Activated B cell treated with CpG ODN at 0.5 μM for 24 hours (primary cell): Measurements from ENCODE around the gene ARHGAP24. TPM values are rescaled to one million over a fixed set of nuclear protein-coding genes. Genes with fewer than 3 reads are reported as not detected.

ENCODE experiments used
- ATAC-seq: fragments of 200-7000 bp; cut with Tn5 transposase; one replicate; pipeline ENCODE4 v1.10.0; 2021; ENCODE audit warnings: low read depth, mild to moderate bottlenecking, moderate library complexity
- CTCF ChIA-PET: fragments of 350-600 bp; sonication (Branson Sonifier 250); formaldehyde crosslinking; loops from one replicate; lab custom pipeline; 2021; ENCODE audit warnings: antibody characterized with exemption; lab: Charles Lee
- POLR2A ChIA-PET: fragments of 350-600 bp; sonication (Branson Sonifier 250); formaldehyde crosslinking; loops from one replicate; lab custom pipeline; 2021; ENCODE audit warnings: antibody characterized with exemption; lab: Charles Lee
- DNase-seq: peaks from one replicate; pipeline ENCODE4 v3.0.0; 2022
- H3K27ac Mint-ChIP-seq: one replicate; pipeline ENCODE4 v1.8.0; 2020; ENCODE audit warnings: mixed read lengths
- H3K27me3 Mint-ChIP-seq: one replicate; pipeline ENCODE4 v1.8.0; 2021; ENCODE audit warnings: mixed read lengths
- H3K36me3 Mint-ChIP-seq: one replicate; pipeline ENCODE4 v1.8.0; 2021; ENCODE audit warnings: low read depth, mixed read lengths
- H3K4me1 Mint-ChIP-seq: one replicate; pipeline ENCODE4 v1.8.0; 2021; ENCODE audit warnings: mixed read lengths
- H3K4me3 Mint-ChIP-seq: one replicate; pipeline ENCODE4 v1.8.0; 2020; ENCODE audit warnings: mild to moderate bottlenecking, mixed read lengths
- H3K9me3 Mint-ChIP-seq: one replicate; pipeline ENCODE4 v1.8.0; 2020; ENCODE audit warnings: mixed read lengths
- intact Hi-C: fragments of 100-400 bp; cut with micrococcal nuclease; formaldehyde crosslinking; loops from one replicate; pipeline ENCODE4 v1.15.1; 2024
- total RNA-seq: library from RNA; stranded (reverse); gene quantifications from 2 replicates; pipeline ENCODE4 v1.2.3, GENCODE V29; 2022
- TF ChIP-seq, protein P1 (sequence below): fragments of 200-600 bp; IDR thresholded peaks from one replicate; pipeline ENCODE4 v1.8.0; 2022; ENCODE audit warnings: antibody characterized with exemption, mild to moderate bottlenecking

The ARHGAP24 gene
- total RNA-seq, 1 donor from 2014 or later: 231 TPM

DNA sequence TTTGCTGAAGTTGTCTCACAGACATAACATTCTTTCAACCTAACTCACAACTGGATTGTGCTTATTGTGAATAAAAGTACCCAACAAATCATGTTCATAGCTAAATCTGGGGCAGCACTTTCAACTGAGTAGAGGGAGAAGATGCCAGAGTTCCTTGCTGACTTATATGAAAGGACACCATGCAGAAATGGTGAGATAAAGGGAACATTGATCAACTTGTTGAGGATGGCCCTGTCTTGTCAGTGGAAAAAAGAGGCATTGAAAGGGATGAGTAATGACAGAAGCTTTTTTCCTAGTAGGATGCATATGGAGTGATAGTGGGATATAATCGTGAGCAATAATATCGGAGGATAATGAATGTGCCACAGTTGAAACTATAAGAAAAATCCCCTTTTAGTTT lies 221.7 kb downstream of the ARHGAP24 start:
- Mint-ChIP-seq H3K27ac (peak overlapping the region; percentile 50), H3K9me3 (peaks cover 14% of the 10 kb centered on the region), H3K4me3 (no peak overlapping the region), H3K27me3 (no peaks in the 10 kb centered on the region), H3K36me3 (peaks cover 42% of the 10 kb centered on the region), H3K4me1 (peaks cover 62% of the 10 kb centered on the region)
- ChIA-PET CTCF (interaction anchor here (1.3 kb wide), 1 partner anchor 51 kb away, joined by 3 read pairs; no protein-coding TSS in a partner anchor), POLR2A (no interaction called here)
- ATAC-seq: no peak
- no peak for DNase-seq
- TF ChIP-seq, protein P1, sequence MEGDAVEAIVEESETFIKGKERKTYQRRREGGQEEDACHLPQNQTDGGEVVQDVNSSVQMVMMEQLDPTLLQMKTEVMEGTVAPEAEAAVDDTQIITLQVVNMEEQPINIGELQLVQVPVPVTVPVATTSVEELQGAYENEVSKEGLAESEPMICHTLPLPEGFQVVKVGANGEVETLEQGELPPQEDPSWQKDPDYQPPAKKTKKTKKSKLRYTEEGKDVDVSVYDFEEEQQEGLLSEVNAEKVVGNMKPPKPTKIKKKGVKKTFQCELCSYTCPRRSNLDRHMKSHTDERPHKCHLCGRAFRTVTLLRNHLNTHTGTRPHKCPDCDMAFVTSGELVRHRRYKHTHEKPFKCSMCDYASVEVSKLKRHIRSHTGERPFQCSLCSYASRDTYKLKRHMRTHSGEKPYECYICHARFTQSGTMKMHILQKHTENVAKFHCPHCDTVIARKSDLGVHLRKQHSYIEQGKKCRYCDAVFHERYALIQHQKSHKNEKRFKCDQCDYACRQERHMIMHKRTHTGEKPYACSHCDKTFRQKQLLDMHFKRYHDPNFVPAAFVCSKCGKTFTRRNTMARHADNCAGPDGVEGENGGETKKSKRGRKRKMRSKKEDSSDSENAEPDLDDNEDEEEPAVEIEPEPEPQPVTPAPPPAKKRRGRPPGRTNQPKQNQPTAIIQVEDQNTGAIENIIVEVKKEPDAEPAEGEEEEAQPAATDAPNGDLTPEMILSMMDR: no peak
- intact Hi-C loops: loop anchor here (1.0 kb wide), 1 partner anchor 14 kb away; no protein-coding TSS in a partner anchor

DNA sequence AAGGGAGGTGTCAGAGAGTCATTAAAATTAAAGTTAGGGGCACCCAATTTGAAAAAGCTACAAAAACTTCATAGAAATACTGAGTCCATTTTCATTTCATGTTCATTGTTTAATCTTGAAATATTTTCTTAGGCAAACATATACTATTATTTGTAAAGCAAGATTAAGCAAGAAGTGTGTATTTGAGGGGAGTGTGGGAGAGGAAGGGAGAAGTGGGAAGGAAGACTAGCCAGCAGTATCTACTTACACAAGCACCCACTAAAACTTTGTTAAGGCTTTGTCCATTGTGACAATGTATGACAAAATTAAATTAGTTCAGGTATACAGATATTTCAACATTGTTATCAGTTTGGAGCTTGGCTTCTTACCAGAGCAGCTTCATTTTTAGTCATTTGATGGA lies 222.9 kb downstream of the ARHGAP24 start:
- no peak for ATAC-seq
- no peak for DNase-seq
- H3K9me3 Mint-ChIP-seq: peaks cover 14% of the 10 kb centered on the region
- H3K27ac Mint-ChIP-seq: peak overlapping the region; percentile 78
- peak overlapping the region; percentile 17 for H3K4me3 Mint-ChIP-seq
- intact Hi-C loops: no loop called here
- no peaks in the 10 kb centered on the region for H3K27me3 Mint-ChIP-seq
- H3K36me3 Mint-ChIP-seq: peaks cover 33% of the 10 kb centered on the region
- ChIA-PET POLR2A (interaction anchor here (0.6 to 0.7 kb wide), 2 partner anchors 17 to 1319 kb away, joined by 3 read pairs; no protein-coding TSS in a partner anchor), CTCF (interaction anchor here (1.3 kb wide), 1 partner anchor 50 kb away, joined by 3 read pairs; no protein-coding TSS in a partner anchor)
- peaks cover 62% of the 10 kb centered on the region for H3K4me1 Mint-ChIP-seq
- TF ChIP-seq, protein P1: no peak

DNA sequence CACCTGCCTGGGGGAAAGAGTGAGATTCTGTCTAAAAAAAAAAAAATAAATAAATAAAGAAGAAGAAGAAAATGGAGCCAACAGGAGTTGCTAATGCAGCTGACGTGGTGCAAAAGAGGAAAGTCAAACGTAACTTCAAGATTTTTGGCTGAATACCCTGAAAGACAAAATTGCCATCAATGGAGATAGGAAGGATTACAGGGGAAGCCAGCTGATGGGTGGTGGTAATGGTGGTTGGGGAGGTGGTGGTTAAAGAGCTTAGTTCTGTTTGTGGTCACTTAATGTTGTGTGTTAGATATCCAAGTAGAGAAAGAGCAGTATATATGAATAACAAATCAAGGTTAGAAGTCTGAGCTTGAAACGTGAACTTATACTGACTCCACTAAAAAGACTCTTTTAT lies 225.4 kb downstream of the ARHGAP24 start:
- intact Hi-C loops: loop anchor here (2.0 to 10.0 kb wide), 4 partner anchors 20 to 1304 kb away; no protein-coding TSS in a partner anchor
- peaks cover 72% of the 10 kb centered on the region for H3K4me1 Mint-ChIP-seq

DNA sequence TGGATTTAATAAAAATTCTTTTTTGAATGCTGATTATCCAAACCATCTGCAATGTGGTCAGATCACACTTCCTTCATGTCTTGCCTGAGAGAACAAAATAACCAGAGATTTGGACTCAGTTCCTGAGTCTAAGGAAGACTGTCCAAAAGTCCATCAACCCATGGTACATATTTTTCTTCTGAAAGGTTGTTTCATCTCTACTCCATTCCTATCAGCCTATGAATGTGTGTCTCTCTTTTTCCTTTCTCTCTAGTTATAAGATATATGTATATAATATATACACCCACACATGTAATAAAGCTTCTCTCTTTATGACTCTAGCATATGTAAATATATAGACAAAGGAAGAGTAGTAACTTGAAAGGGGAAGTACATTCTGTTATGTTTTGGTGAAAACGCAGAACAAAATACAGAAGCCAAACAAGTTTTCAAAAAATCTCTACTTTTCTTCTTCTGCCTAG lies 226.9 kb downstream of the ARHGAP24 start:
- peak overlapping the region; percentile 70 for H3K4me3 Mint-ChIP-seq
- ChIA-PET POLR2A (interaction anchor here (0.9 to 3.1 kb wide), 7 partner anchors 10 to 227 kb away, joined by 3 to 20 read pairs (median 11); partner anchors contain the start of gene ARHGAP24), CTCF (interaction anchor here (1.2 to 2.8 kb wide), 2 partner anchors 40 to 45 kb away, joined by 3 to 10 read pairs; no protein-coding TSS in a partner anchor)
- H3K36me3 Mint-ChIP-seq: peaks cover 34% of the 10 kb centered on the region
- TF ChIP-seq, protein P1: no peak
- peaks cover 73% of the 10 kb centered on the region for H3K4me1 Mint-ChIP-seq
- H3K27ac Mint-ChIP-seq: peak overlapping the region; percentile 93
- no peaks in the 10 kb centered on the region for H3K27me3 Mint-ChIP-seq
- ATAC-seq: peak; percentile 80
- intact Hi-C loops: loop anchor here (1.0 to 10.0 kb wide), 11 partner anchors 10 to 1303 kb away; partner anchors contain the start of gene ARHGAP24
- H3K9me3 Mint-ChIP-seq: peaks cover 12% of the 10 kb centered on the region
- DNase-seq: no peak

More for the DNA sequence above, 225.4 kb downstream of the ARHGAP24 start:
- ATAC-seq (no peak), DNase-seq (no peak)
- Mint-ChIP-seq H3K4me3 (no peak overlapping the region), H3K36me3 (peaks cover 33% of the 10 kb centered on the region), H3K27ac (peak overlapping the region; percentile 93), H3K9me3 (peaks cover 15% of the 10 kb centered on the region), H3K27me3 (no peaks in the 10 kb centered on the region)
- ChIA-PET POLR2A (interaction anchor here (0.7 to 3.1 kb wide), 5 partner anchors 25 to 226 kb away, joined by 4 to 15 read pairs (median 10); partner anchors contain the start of gene ARHGAP24), CTCF (interaction anchor here (0.7 to 2.8 kb wide), 2 partner anchors 47 to 553 kb away, joined by 3 to 10 read pairs; no protein-coding TSS in a partner anchor)
- TF ChIP-seq, protein P1: no peak

DNA sequence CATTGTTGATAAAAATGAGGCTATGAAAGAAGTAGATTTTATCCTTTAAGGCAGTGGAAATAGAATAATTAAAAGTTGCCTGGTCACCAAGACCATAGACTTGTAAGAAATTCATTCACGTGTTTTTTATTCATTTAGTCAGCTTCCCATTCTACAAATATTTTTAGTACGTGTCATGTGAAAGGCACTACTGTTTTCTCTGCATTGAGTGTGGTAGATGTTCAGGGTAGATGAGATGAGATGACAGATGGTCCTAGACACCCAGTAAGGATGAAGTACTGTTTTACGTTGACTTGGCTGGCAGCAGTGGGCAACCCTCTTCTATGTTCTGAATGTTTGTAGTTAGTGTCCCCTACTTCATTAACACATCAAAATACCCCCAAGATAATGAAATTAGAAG lies 228.1 kb downstream of the ARHGAP24 start:
- ATAC-seq (no peak), DNase-seq (no peak)
- TF ChIP-seq, protein P1: no peak
- Mint-ChIP-seq H3K4me3 (peak overlapping the region; percentile 69), H3K36me3 (peaks cover 31% of the 10 kb centered on the region), H3K9me3 (peaks cover 12% of the 10 kb centered on the region), H3K4me1 (peaks cover 77% of the 10 kb centered on the region), H3K27ac (peak overlapping the region; percentile 97), H3K27me3 (no peaks in the 10 kb centered on the region)
- POLR2A ChIA-PET: interaction anchor here (1.5 to 3.1 kb wide), 4 partner anchors 9 to 228 kb away, joined by 3 to 20 read pairs (median 16); partner anchors contain the start of gene ARHGAP24
- intact Hi-C loops: loop anchor here (5.0 to 10.0 kb wide), 2 partner anchors 44 to 1302 kb away; no protein-coding TSS in a partner anchor
- CTCF ChIA-PET: no interaction called here
